ENCODE data around the gene STAT5B.
"Not testable (repeated sequence)": the region's sequence is repeated elsewhere in the genome, so short reads cannot be mapped to it uniquely, and the experiment has no call there.

Gene STAT5B

DNA sequence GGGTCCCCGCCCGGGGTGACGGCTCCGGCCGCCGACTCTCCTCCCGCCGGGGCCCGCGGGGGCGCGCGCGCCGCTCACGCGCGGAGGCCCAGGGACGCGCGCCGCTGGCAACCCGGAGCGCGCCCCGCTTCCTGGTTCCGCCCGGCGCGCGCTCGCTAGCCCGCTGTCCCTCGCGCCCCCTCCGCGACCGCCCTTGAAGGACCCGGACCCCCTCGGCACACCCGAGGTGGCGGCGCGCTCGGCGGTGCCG is at the start of gene STAT5B:
TSS of gene STAT5B (minus strand) at position 33 of the 250 bp plus-strand sequence. CDS start 44,264 bp downstream, outside the sequence.
- DNase-seq: peak; percentile 64

DNA sequence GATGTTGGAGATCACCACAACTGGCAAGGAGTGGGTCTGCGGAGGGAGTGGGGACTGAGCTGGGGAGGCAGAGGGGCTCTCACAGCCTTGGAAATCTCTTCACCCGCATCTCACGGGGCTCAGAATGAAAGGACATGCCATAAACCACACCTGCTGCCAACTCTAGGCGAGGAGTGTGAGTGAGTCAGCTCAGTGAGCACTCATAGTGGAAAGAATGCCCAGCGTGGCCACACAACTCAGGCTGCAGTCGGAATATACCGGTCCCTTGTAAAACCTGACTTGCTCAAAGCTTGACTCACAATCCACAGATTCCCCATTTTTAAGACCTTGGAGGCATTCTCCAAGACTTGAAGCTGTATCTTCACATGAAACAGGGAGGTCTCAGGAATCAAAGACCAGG is 48.8 kb upstream of the STAT5B start:
- no peak for DNase-seq

GRCh38 chr17:42323268-42323773 is 47.1 kb upstream of the STAT5B start:
- DNase-seq: no peak

DNA sequence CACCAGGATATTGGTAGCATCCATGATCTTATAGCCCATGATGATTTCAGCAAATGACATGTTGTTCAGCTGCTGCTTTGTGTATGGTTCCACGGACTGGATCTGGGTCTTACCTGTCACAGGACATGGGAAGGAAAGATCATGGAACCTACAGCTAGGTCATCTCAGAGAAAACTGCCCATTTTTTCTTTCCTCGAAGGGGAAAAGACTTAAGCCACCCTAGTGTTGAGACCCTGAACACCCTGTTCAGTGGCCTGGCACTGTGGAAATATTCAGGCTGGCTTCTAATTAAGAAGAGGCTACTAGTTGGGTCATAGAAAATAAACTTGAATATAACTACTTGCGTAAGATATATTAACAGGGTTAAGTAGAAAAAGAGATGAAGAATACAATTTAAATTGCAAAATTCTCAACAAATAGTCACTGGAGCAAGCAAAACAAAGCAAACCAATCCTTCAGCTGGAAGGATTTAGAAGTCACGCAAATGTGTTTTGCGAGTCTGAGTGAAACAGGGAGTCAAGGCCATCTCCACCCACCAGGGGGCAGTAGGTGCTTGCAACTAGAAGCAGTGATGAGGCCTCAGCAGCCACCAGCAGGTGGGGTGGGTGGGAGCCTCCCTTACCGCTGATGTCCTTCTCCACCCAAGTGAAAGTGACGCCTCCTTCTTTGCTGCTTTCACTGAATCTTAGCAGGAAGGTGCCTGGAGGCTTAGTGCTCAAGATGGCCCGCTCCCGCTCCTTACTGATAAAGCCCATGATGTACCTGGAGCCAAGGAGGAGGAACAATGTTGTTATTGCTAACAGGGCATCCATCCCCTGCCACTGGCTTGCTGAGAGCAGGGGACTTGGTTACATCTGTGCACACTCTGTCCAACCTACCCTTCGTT is 46.4 kb upstream of the STAT5B start:
- DNase-seq: peak; percentile 94

GRCh38 chr17:42321555-42321954 is 45.4 kb upstream of the STAT5B start:
- DNase-seq: no peak

DNA sequence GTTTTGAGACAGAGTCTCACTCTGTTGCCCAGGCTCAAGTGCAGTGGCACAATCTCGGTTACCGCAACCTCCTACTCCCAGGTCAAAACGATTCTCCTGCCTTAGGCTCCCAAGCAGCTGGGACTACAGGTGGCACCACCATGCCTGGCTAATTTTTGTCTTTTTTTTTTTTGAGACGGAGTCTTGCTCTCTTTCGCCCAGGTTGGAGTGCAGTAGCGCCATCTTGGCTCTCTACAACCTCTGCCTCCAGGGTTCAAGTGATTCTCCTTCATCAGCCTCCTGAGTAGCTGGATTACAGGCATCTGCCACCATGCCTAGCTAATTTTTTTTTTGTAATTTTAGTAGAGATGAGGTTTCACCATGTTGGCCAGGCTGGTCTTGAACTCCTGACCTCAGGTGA is 41.8 kb upstream of the STAT5B start:
- DNase-seq: not testable (repeated sequence)

- DNase-seq: no peak
Measured at GRCh38 chr17:42317266-42317845, 41.2 kb upstream of the STAT5B start.

DNA sequence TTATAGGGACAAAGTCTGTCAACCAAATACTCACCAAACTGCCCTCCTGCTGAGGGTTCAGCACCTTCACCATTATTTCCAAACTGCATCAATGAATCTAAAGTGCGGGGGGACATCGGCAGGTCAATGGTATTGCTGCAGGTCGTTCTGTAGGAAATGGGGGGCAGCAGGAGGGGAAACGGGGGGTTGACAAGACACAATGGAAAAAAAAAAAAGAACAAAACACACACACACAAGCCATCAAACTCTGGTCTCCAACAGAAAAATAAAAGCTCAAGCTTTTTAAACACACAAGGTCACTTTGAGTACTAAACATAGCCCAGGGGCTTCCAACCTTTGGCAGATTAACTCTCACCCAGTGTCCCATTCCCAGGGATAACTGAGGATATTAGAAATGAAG is 40.6 kb upstream of the STAT5B start:
- DNase-seq: no peak

DNA sequence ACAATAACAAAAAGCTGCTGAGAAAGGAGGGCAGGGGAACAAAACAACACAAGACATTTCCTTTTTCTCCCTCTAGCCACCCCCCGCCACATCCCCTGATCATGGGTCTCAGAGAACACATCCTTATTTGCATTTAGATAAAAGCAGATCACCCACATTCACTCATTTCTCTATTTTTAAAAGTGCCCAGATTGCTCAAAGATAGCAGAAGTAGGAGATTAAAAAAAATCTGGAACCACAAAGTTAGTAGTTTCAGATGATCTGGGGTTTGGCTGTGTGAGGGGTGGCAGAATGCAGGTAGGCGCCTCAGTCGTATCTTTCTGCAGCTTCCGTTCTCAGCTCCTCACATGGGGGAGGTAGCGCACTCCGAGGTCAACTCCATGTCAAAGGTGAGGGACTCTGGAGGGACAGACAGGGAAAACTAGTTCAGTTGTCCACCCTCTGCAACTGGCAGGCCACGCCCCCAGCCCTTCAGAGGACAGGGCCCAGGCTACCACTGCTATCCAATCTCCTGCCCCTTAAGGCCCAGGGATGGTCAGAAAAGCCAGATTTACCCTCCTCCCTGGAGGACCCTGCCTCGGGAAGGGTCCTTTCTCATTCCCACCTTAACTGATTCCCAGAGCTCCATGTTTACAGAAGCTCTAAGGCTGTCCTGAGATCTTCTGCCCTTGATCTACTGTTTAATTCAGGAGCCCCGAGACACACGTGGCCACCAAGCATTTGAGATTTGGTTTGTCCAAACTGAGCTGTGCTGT is 39.4 kb upstream of the STAT5B start:
- no peak for DNase-seq

DNA sequence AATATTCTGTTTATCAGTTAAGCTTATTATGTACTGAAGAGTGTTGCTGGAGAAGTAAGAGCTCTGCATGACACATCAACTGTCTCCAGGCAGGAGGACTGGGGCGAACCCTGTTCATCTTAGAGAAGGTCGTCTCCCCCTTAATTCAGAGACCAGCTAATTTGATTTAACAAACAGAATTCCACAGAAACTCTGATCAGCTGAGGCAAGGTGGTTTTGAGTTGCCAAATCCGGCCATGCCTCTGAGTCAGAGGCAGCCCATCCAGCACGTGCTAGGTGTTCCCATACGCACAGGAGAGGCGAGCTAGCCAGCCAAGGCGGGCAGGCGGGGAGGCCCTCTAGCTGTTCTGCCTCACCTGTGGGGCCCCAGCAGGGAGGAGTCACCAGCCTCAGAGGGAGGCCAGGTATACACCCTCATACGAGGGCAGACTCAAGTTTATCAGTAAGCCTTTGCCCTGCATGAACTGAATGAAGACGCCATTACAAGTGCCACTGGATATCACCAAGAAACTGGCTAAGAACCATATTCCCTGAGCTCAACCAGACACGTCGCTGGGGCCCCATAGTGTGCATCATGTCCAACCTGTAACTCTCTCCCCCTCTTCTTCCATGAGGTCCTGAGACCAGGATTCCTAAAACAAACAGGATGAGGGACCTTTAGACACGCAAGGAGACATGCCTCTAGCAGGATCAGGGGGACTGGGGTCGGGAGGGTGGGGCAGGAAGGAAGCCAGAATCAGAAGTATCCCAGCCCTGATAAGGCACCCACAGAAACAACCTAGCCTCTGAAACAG is 37.8 kb upstream of the STAT5B start:
- peak; percentile 48 for DNase-seq

DNA sequence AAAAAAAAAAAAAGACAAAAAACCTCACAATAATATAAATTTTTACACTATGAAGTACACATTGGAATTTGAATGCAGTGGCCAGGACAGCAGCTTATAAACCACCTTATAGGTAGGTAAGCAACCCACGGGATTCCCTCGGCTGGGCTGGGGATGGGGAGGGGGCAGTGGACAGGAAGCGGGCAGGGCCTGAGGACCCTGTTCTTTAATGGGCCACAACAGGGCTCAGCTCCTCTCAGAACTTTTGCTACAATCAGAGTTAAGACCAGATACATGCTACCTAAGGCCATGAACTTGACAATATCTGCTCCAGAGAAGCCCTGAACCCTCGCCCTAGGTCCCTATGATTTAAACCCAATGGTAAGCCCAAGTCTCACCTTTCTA is 37.2 kb upstream of the STAT5B start:
- DNase-seq: no peak

GRCh38 chr17:42312285-42313130 is 36.3 kb upstream of the STAT5B start:
- DNase-seq: peak; percentile 78

GRCh38 chr17:42312035-42312284 is 35.8 kb upstream of the STAT5B start:
- DNase-seq: no peak

DNA sequence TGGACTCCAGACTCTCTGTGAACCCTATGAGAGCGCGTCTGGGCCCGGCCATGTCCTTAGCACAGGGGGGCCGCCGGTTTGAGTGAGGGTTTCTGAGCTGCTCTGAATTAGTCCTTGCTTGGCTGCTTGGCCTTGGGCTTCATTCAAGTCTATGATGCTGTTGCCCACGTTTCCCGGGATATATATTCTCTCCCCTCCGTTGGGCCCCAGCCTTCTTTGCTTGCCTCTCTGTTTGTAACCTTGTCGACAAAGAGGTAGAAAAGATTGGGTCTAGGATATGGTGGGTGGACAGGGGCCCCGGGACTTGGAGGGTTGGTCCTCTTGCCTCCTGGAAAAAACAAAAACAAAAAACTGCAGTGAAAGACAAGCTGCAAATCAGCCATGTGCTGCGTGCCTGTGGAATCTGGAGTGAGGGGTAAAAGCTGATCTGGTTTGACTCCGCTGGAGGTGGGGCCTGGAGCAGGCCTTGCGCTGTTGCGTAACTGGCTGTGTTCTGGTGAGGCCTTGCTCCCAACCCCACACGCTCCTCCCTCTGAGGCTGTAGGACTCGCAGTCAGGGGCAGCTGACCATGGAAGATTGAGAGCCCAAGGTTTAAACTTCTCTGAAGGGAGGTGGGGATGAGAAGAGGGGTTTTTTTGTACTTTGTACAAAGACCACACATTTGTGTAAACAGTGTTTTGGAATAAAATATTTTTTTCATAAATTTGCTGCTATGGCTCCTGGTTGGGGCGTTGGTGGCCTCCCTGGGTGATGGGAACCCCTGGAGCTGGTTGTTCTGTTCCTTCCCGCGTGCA is 35.2 kb upstream of the STAT5B start:
- DNase-seq: no peak

- peak; percentile 48 for DNase-seq
Measured at GRCh38 chr17:42310787-42311215, 34.6 kb upstream of the STAT5B start.

DNA sequence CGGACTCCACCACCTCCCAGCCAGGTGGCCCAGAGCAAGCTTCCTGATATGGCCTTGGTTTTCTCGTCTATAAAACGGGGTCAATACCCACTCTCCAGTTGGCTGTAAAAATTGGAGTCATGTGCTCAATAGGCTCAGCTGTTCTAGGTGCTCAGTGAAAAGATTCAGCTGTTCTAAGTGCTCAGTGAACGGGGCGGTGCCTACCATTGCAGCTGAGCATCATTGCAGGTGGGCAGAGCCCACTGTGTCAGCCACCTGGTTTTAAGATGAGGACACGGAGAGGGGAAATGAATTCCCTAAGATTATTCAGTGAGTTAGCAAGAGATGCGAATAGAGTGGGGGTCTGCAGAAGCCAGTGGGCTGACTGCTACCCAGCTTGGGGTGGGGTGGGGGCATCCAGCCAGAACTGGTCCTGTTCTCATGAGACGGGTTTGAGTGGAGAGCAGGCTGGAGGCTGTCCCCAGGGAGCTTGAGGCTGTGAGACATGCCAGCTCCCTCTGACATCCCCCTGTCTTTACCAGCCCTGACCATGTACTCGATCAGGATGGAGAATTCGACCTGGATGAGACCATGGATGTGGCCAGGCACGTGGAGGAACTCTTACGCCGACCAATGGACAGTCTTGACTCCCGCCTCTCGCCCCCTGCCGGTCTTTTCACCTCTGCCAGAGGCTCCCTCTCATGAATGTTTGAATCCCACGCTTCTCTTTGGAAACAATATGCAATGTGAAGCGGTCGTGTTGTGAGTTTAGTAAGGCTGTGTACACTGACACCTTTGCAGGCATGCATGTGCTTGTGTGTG is 34.0 kb upstream of the STAT5B start:
- no peak for DNase-seq

DNA sequence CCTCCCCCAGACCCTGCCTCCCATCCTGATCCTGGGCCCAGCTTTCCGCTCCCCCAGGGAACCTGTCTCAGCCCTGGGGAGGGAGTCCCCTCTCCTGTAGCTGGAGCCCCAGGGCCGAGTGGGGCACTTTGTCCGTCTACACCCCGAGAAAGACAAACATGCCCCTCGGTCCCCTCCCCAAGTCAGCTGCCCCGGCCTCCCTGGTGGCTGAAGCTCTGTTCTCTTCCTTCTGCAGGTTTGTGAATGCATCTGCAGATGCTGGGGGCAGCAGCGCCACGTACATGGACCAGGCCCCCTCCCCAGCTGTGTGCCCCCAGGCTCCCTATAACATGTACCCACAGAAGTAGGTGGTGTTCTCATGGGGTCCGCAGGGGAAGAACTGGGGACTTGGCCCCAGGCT is 33.0 kb upstream of the STAT5B start:
- DNase-seq: no peak

DNA sequence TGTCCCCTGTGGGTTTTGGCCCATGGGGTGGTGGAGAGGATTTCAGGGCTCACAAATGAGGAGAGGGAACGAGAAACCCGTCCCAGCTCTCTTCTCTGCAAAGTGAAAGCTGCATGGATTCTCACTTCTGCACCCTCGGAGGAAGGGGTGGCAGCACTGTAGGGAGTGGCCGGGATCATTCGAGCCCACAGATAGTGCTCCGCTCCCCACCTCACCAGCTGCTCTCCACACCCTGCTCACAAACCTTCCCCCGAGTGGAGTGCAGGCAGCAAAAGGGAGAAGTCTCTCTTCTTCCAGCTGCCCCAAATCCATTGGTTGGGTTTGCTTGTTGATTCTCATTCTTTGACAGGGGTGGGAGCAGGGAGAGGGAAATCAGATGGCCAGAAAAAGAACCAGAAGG is 32.3 kb upstream of the STAT5B start:
- DNase-seq: no peak

- DNase-seq: no peak
Measured at GRCh38 chr17:42307362-42307927, 31.3 kb upstream of the STAT5B start.

DNA sequence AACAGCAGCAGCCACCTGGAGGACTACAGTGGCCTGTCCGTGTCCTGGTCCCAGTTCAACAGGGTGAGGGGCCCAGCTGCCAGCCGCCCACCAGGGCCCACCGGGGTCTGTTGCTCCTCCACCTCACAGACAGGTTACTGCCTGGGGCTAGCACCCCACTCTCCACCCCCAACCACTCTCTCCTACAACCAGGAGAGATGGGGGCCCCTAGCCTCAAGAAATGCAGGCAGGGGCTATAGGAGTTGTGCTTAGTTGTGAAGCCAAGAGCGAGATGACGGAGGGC is 30.1 kb upstream of the STAT5B start:
- no peak for DNase-seq

Data from activated naive CD4-positive, alpha-beta T cell treated with anti-CD3 and anti-CD28 coated beads, Interleukin-2, amount 50 U/mL, for 16 hours (primary cell).